ENCODE results near the gene CELF2. TPM values are rescaled to one million over a fixed set of nuclear protein-coding genes. Genes with fewer than 3 reads are reported as not detected.

Gene CELF2
- polyA plus RNA-seq, 1 donor from 2014 or later, result 55.5 TPM

DNA sequence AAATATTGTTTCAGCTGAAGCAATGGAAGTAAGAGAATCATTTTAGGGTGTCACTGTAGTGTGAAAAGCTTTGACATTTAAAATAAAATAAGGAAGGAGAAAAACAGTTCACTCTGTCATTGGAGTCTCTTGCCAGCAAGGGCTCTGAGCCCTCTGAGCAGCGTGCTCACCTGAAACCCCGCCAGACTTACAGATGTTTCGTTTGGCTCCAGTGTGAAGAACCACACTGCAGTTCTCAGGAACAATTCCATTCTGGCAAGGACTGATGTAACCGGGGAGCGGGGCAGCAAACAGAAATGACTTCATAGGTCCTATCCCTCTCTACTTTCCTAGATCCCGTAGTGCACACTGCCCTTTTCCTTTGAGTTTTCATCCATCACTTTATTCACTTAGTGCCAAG lies 164.3 kb downstream of the CELF2 start:
- H3K36me3 ChIP-seq (ENCODE audit: insufficient read depth, low read length), result no peaks in the 10 kb centered on the region
- no peaks in the 10 kb centered on the region for H3K9me3 ChIP-seq (ENCODE audit: low read length)
- TF ChIP-seq EZH2 (IDR thresholded peaks at IDR 0.05; ENCODE audit: borderline replicate concordance, insufficient read depth, low read length, poor library complexity, severe bottlenecking) (no peak), POLR2AphosphoS5 (IDR thresholded peaks at IDR 0.05) (no peak), EP300 (conservative IDR thresholded peaks at IDR 0.05; ENCODE audit: poor library complexity, severe bottlenecking) (no peak), CTCF (IDR thresholded peaks at IDR 0.05; ENCODE audit: poor library complexity, severe bottlenecking) (no peak), TAF1 (IDR thresholded peaks at IDR 0.05; ENCODE audit: low read depth) (no peak), REST (IDR thresholded peaks at IDR 0.05; ENCODE audit: borderline replicate concordance) (no peak), MXI1 (conservative IDR thresholded peaks at IDR 0.05; ENCODE audit: poor library complexity, severe bottlenecking) (no peak), SMC3 (conservative IDR thresholded peaks at IDR 0.05; ENCODE audit: poor library complexity) (no peak), RAD21 (conservative IDR thresholded peaks at IDR 0.05) (no peak)
- H3K9me2 ChIP-seq (ENCODE audit: insufficient read depth, low read length), result no peaks in the 10 kb centered on the region
- H4K20me1 ChIP-seq (ENCODE audit: insufficient read depth), result no peaks in the 10 kb centered on the region
- H3K27ac ChIP-seq (ENCODE audit: low read length), result no peak overlapping the region
- no peak overlapping the region for H3K9ac ChIP-seq (ENCODE audit: low read length)
- no peaks in the 10 kb centered on the region for H3K27me3 ChIP-seq (ENCODE audit: insufficient read depth, low read depth, low read length)
- H3K4me3 ChIP-seq (ENCODE audit: low read length), result no peak overlapping the region
- no peaks in the 10 kb centered on the region for H3F3A ChIP-seq (ENCODE audit: insufficient read depth, low read length, poor library complexity, severe bottlenecking)
- no peak overlapping the region for H2AFZ ChIP-seq (ENCODE audit: low read depth, low read length)
- peaks cover 43% of the 10 kb centered on the region for H3K79me2 ChIP-seq (replicated peaks; ENCODE audit: insufficient read depth, low read length)
- H3K4me2 ChIP-seq (ENCODE audit: low read length), result no peak overlapping the region

- Histone ChIP-seq H3K9me2 (ENCODE audit: insufficient read depth, low read length) (no peaks in the 10 kb centered on the region), H3K79me2 (replicated peaks; ENCODE audit: insufficient read depth, low read length) (peaks cover 43% of the 10 kb centered on the region), H3F3A (ENCODE audit: insufficient read depth, low read length, poor library complexity, severe bottlenecking) (no peaks in the 10 kb centered on the region), H3K4me2 (ENCODE audit: low read length) (no peak overlapping the region), H3K4me3 (ENCODE audit: low read length) (no peak overlapping the region), H3K27me3 (ENCODE audit: insufficient read depth, low read depth, low read length) (no peaks in the 10 kb centered on the region), H3K27ac (ENCODE audit: low read length) (no peak overlapping the region), H3K36me3 (ENCODE audit: insufficient read depth, low read length) (no peaks in the 10 kb centered on the region), H2AFZ (ENCODE audit: low read depth, low read length) (no peak overlapping the region), H4K20me1 (ENCODE audit: insufficient read depth) (no peaks in the 10 kb centered on the region), H3K9ac (ENCODE audit: low read length) (no peak overlapping the region), H3K9me3 (ENCODE audit: low read length) (no peaks in the 10 kb centered on the region)
- TF ChIP-seq RAD21 (conservative IDR thresholded peaks at IDR 0.05) (no peak), POLR2AphosphoS5 (IDR thresholded peaks at IDR 0.05) (no peak), MXI1 (conservative IDR thresholded peaks at IDR 0.05; ENCODE audit: poor library complexity, severe bottlenecking) (no peak), EP300 (conservative IDR thresholded peaks at IDR 0.05; ENCODE audit: poor library complexity, severe bottlenecking) (no peak), TAF1 (IDR thresholded peaks at IDR 0.05; ENCODE audit: low read depth) (no peak), REST (IDR thresholded peaks at IDR 0.05; ENCODE audit: borderline replicate concordance) (no peak), EZH2 (IDR thresholded peaks at IDR 0.05; ENCODE audit: borderline replicate concordance, insufficient read depth, low read length, poor library complexity, severe bottlenecking) (no peak), CTCF (IDR thresholded peaks at IDR 0.05; ENCODE audit: poor library complexity, severe bottlenecking) (no peak), SMC3 (conservative IDR thresholded peaks at IDR 0.05; ENCODE audit: poor library complexity) (no peak)
Measured at GRCh38 chr10:11183015-11183414, 165.3 kb downstream of the CELF2 start.
